ENCODE results near the gene NFIL3.

DNA sequence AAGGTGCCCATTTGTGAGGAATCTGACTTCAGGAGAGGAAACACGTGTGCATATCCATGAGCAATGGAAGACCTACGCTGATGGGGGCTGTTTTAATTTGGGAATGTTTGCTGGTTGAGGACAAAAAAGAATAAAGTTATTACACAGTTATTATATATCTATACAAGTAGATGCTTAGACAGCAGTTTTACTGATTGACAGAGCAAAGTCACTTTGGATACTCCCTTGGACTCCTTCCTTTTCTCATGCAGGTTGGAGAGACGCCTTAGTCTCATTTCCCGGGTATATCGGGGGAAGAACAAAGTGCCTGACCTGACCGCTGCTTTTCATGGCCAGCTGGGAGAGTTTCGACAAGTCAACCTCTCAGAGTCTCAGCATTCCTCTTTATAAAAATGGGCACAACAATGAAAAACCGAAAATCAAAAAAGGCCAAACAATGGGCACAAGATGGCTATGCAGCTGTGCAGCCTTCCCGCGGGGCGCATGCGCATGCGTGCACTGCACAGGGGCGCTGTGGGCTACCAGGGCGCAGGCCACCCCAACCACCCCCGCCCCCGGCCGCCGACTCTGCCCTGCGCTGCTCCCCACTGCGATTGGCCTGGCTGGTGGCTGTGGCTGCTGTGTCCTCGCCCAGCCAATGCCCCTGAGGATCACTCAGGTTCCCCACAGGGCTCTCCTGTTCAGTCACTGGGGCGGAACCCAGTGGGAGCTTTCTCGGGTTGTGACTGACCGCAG lies 18.1 kb downstream of the NFIL3 start:
- TF ChIP-seq, protein P1, sequence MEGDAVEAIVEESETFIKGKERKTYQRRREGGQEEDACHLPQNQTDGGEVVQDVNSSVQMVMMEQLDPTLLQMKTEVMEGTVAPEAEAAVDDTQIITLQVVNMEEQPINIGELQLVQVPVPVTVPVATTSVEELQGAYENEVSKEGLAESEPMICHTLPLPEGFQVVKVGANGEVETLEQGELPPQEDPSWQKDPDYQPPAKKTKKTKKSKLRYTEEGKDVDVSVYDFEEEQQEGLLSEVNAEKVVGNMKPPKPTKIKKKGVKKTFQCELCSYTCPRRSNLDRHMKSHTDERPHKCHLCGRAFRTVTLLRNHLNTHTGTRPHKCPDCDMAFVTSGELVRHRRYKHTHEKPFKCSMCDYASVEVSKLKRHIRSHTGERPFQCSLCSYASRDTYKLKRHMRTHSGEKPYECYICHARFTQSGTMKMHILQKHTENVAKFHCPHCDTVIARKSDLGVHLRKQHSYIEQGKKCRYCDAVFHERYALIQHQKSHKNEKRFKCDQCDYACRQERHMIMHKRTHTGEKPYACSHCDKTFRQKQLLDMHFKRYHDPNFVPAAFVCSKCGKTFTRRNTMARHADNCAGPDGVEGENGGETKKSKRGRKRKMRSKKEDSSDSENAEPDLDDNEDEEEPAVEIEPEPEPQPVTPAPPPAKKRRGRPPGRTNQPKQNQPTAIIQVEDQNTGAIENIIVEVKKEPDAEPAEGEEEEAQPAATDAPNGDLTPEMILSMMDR (conservative IDR thresholded peaks at IDR 0.05 in 1 of 2, IDR thresholded peaks at IDR 0.05 in 1 of 2; ENCODE audit: extremely low read depth in 1 of 2, insufficient read depth in 1 of 2, low read depth in 1 of 2, low read length in 2 of 2) = no peak
- TF ChIP-seq EZH2 (IDR thresholded peaks at IDR 0.05; ENCODE audit: borderline replicate concordance, low read length) = no peak
